NCI-H2107 treated with DMSO at 0.1 percent for 48 hours (cell line): ENCODE measurements around the gene NRROS.
"Not testable (repeated sequence)": the region's sequence is repeated elsewhere in the genome, so short reads cannot be mapped to it uniquely, and the experiment has no call there.

Source experiments
- DNase-seq: peaks from one replicate; lab custom pipeline; 2025; ENCODE audit not compliant: unreplicated experiment; lab: John Stamatoyannopoulos, UW

The NRROS gene

GRCh38 chr3:196624067-196624790 is 15.3 kb upstream of the NRROS start:
- no peak for DNase-seq

GRCh38 chr3:196624907-196625306 is 14.6 kb upstream of the NRROS start:
- DNase-seq, result no peak

- DNase-seq, result no peak
These were observed 14.2 kb upstream of the NRROS start for GRCh38 chr3:196625331-196625730.

- DNase-seq, result no peak
These were observed 11.6 kb upstream of the NRROS start for GRCh38 chr3:196627918-196628231.

GRCh38 chr3:196629228-196629627 is 10.3 kb upstream of the NRROS start:
- DNase-seq, result no peak

- DNase-seq, result peak; percentile 90
These were observed 7.8 kb upstream of the NRROS start for GRCh38 chr3:196631682-196632045.

- DNase-seq, result peak; percentile 97
These were observed 7.3 kb upstream of the NRROS start for GRCh38 chr3:196632046-196632751.

GRCh38 chr3:196633555-196634151 is 5.8 kb upstream of the NRROS start:
- no peak for DNase-seq

- DNase-seq, result no peak
These were observed 5.3 kb upstream of the NRROS start for GRCh38 chr3:196634224-196634623.

GRCh38 chr3:196634829-196635228 is 4.7 kb upstream of the NRROS start:
- DNase-seq, result no peak

- no peak for DNase-seq
These were observed 2.8 kb upstream of the NRROS start for GRCh38 chr3:196636369-196637349.

- DNase-seq, result not testable (repeated sequence)
These were observed 1.6 kb upstream of the NRROS start for GRCh38 chr3:196637941-196638340.

GRCh38 chr3:196638861-196639482 is 522 bp upstream of the NRROS start:
- DNase-seq, result no peak

- no peak for DNase-seq
These were observed 964 bp downstream of the NRROS start for GRCh38 chr3:196640297-196641018.

GRCh38 chr3:196641333-196642054 is 2.0 kb downstream of the NRROS start:
- no peak for DNase-seq

- no peak for DNase-seq
These were observed 2.9 kb downstream of the NRROS start for GRCh38 chr3:196642434-196642833.

- no peak for DNase-seq
These were observed 3.8 kb downstream of the NRROS start for GRCh38 chr3:196643201-196643749.

- DNase-seq, result no peak
These were observed 4.3 kb downstream of the NRROS start for GRCh38 chr3:196643761-196644160.

- DNase-seq, result no peak
These were observed 5.6 kb downstream of the NRROS start for GRCh38 chr3:196645096-196645495.
